DMS114 treated with DMSO at 0.1 percent for 48 hours (cell line): ENCODE data around the gene TMEM240.
"Not testable (repeated sequence)": the region's sequence is repeated elsewhere in the genome, so short reads cannot be mapped to it uniquely, and the experiment has no call there.

Source experiments
- DNase-seq: peaks from one replicate; lab custom pipeline; 2025; ENCODE audit not compliant: unreplicated experiment; lab: John Stamatoyannopoulos, UW

TMEM240 gene

DNA sequence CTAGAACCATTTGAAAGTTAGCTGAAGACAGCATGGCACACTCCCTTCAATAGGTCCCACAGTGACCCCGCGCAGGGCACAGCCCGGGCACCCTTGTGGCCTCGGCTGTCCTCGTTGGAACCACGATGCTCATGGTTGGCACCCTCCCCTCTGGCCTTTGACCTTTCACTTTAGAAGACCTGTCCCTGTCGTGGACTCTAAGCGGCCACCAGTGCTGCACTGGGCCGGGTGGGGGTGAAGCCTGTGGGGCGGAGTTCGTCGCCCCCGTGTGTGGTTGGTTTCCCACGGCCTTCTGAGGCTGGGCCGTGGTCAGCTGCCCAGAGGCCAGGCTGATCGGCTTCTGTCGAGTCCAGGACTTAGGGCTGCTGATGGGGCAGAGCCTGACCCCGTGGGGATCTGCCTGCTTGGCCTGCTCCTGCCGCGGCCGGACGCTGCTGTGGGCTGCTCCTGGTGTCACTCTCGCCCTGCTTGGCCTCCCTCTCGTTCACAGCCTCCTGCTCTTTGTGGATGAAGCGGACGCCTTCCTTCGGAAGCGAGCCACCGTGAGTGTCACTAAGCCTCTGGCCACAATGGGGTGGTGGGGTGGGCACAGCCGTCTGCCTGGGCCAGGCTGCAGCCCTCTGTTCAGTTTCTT, 15.6 kb downstream of the TMEM240 start:
- DNase-seq = not testable (repeated sequence)

DNA sequence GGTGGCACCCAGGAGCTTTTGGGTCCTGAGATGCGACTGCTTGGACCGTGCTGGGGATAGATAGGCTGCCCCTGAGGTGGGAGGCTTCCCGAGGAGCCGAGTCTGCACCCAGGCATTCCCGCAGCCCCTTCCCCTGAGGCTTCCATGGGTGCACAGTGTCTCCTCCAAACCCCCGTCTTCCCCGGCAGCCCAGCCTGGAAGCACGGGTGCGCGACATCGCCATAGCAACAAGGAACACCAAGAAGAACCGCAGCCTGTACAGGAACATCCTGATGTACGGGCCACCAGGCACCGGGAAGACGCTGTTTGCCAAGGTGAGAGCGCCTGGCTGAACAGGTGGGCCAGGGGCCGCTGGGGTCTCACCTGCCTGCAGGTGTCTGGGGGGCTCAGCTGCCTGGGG, 16.8 kb downstream of the TMEM240 start:
- DNase-seq = not testable (repeated sequence)

DNA sequence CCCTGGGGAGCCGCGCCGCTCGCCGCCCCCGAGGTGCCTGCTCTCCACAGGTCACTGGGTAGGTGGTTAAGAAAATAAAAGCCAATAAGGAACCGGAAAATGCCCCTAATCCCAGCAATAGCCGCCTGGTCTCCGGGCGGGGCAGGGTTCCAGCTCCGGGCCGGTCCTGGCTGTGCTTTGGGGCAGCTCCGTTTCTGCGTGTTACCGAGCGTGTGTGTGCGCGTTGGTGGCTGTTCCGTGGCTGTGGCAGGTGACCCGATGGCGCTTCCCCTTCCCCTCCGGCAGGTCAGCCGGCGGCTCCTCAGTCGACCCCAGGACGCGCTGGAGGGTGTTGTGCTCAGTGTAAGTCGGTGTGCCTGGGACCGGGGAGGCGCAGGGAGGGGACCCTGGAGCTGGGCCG, 17.2 kb downstream of the TMEM240 start:
- DNase-seq = not testable (repeated sequence)

DNA sequence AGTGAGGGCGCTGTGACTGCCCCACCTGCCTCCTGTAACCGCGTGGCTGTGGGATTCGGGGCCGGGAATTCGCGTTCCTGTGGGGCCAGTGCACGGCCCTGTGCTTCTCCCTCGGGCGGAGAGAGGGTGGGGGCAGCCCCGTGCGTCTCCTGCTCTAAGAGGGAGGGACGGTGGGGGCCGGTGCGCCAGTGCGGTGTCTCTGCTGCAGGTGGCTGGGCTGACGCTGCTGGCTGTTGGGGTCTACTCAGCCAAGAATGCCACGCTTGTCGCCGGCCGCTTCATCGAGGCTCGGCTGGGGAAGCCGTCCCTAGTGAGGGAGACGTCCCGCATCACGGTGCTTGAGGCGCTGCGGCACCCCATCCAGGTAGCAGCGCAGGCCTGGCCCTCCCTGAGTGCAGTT, 17.9 kb downstream of the TMEM240 start:
- not testable (repeated sequence) for DNase-seq

DNA sequence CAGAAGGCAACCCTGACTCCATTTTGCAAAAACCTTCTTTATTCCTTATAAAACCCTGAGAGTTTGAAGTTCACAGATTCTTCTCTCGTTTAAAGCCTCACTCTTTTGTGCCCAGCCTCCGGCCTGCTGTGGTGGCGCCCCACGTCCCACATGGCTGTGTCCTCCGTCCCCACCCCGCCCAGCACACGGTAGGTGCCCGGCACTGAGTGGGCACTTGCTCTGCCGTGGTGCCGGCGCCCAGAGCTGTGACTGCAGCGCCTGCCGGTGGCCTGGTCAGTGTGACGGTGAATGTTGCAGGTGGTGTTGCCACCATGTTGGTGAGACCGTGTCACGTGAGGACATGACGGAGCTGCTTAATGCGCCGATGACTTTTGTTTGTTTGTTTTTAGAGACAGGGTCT, 19.1 kb downstream of the TMEM240 start:
- DNase-seq = no peak

DNA sequence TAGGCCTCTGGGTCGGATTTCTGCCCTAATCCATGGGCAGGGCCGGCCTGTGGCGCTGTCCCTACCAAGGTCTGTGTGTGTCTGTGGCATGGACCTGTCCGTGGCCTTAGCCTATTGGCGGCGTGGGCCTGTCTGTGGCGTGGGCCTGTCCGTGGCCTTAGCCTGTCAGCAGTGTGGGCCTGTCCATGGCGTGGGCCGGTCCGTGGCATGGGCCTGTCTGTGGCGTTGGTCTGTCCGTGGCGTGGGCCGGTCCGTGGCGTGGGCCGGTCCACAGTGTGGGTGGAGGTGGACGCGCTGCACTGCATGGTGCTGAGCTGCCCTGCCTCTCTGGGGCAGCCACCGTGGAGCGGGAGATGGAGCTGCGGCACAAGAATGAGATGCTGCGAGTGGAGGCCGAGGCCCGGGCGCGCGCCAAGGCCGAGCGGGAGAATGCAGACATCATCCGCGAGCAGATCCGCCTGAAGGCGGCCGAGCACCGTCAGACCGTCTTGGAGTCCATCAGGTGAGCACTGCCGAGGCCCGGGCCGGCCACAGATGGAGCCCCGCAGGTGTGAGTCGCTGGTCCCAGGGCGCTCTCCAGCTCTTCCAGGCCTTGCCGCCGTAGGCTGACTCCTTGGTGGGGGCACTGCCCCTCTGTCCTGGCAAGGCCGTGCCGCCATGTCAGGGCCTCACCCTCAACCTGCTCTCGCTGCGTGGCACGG, 20.5 kb downstream of the TMEM240 start:
- not testable (repeated sequence) for DNase-seq

DNA sequence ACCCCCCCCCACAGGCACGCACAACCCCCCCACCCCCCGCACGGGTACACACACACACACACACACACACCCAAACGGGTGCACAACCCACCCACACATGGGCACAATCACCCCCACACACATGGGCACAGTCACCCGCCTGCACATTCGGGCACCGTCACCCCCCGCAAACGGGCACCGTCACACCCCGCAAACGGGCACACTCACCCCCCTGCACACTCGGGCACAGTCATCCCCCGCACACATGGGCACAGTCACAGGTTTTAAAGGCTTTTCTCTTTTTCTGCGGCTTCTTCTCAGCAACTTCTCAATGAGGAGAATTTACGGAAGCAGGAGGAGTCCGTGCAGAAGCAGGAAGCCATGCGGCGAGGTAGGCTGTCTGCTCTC, 21.8 kb downstream of the TMEM240 start:
- DNase-seq = not testable (repeated sequence)

DNA sequence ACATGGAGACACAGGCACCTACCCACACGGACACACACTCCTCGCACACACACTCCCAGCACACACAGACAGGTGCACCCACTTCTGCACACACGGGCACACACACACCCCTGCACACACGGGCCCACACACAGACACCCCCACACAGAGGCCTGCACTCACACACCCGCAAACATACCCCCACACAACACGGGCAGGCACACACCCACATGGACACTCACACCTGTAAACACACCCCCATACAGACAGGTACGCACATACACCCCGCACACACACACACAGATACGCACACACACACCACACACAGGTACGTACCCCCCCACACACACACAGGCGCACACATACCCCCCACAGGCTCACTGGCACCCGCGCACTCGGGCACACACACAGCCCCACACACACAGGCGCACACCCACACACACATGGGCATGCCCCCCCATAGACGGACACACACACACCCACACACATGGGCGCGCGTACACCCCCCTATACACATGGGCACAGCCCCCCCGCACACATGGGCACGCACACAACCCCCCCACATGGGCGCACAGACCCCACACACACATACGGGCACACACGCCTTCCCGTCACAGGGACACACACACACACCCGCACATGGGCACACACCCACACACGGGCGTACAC, 22.3 kb downstream of the TMEM240 start:
- no peak for DNase-seq

DNA sequence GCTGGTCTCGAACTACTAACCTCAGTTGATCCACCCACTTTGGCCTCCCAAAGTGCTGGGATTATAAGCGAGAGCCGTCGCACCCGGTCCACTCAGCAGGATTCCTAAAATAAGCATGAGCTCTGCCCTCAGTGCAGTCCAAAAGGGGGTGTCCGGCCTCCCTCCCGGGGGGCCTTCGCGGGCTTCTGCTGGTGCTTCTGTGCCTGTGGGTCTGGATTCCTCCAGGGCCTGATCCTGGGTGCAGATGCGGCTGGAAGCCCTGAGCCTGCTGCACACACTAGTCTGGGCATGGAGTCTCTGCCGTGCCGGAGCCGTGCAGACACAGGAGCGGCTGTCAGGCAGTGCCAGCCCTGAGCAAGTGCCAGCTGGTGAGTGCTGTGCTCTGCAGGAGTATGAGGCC, 23.5 kb downstream of the TMEM240 start:
- not testable (repeated sequence) for DNase-seq

DNA sequence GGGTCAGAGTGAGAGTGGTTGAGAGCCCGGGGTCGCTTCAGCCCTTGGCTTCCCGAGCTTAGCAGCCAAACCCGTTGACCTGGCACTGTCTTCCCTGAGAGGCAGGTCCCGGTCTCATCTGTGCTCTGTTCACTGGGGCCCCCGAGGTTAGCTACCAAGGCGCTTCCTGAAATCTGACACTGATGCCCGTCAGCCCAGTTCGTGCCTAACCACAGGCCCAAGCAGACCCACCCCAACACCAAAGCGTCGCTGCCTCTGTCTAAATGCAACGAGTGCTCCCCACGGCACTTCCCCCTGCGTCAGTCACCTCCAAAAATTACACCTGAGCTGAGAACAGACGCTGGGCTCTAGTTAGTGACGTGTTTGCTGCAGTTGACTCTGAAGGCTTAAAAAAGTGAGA, 26.0 kb downstream of the TMEM240 start:
- not testable (repeated sequence) for DNase-seq

DNA sequence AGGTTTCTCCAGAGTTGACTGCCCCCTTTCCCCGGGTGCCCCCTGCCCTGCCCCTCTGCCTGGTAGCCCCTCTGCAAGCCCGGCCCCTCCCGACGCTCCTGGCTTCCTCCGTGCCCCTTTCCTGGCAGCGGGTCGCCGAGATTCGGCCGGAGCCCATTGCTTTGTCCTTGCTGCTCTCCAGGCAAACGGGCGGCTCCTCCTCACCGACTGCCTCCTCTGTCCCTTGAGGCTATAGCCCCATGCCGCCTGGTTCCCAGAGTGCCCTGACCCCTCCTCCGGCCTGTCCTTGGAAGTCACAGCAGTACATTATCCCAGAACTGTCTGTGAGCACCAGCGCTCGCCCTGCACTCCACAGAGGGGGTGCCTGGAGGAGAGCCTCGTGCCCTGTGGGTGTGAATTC, 26.7 kb downstream of the TMEM240 start:
- not testable (repeated sequence) for DNase-seq

DNA sequence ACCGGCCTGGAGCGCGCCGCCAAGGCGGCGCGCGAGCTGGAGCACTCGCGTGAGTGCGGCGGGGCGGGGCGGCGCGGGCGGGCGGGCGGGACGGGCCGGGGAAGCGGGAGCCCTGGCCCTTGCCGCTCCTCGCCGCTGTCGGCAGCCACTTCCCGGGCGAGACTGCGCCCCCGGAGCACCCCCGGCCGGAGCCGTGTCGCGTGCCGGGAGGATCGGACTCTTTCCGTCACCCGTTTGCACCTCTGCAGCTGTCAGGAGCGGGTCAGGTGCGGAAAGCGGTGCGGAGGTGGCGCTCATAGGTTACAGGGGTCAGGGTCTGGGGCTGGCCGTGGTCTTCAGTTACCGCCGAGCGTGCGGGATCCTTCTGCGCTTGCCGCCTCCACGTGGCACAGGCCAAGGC, 28.0 kb downstream of the TMEM240 start:
- not testable (repeated sequence) for DNase-seq

DNA sequence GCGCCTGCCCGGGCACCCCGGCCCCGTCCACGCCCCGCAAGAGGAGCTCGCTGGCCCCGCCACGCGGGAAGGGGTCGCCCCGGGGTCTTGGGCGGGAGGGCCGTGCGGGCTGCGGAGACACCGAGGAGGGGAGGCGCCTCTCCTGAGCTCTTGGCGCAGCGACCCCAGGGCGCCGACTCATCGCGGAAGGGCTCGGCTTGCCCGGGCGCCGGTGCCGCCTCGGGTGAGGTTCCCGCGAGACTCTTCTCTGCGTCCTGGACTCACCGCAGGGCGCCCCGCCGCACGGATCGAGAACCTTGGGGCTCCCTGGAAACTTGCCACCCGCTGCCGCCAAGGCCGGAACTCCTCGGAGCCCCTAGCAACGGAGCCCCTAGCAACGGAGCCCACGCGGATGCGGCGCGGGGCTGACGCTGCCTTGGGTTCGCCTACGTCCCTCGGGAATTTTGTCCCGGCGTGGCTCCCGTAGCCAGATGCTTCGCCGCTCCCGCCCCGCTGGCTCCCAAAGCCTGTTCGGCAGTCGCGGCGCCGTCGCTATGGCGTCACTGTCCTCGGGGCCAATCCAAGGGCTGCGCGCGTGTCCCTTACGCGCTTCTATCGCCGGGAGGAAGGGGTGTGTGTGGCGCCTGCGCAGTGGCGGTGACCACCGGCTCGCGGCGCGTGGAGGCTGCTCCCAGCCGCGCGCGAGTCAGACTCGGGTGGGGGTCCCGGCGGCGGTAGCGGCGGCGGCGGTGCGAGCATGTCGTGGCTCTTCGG, 28.7 kb downstream of the TMEM240 start, which contains the start of gene ATAD3A:
TSS of gene ATAD3A (plus strand) at position 630 of the 753 bp plus-strand sequence. CDS start at position 737, 107 bp downstream.
- peak; percentile 88 for DNase-seq

DNA sequence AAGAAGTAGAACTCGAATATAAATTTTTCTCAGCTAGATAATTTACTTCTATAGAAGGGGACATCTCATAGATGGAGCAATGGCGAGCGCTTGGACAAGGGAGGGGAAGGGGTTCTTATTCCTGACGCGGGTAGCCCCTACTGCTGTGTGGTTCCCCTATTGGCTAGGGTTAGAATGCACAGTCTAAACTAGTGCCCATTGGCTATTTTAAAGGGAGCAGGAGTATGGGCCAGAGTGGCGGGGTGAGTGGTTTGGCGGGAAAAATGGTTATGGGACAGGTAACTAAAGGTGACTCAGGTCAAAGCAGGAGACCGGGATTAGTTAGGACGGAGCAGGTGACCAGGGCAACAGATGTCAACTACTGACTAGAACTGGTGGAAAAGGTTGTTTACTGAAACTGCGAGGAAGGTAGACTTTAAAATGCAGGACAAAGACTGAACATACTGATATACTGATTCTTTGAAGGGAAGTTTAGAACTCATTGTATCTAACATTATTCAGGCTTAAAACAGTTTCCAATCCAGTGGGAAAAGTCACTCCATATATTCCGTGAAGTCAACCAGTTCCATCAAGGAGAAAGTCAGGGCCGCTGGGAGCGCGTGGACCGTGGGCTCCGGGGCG, 29.4 kb downstream of the TMEM240 start:
- peak; percentile 37 for DNase-seq

DNA sequence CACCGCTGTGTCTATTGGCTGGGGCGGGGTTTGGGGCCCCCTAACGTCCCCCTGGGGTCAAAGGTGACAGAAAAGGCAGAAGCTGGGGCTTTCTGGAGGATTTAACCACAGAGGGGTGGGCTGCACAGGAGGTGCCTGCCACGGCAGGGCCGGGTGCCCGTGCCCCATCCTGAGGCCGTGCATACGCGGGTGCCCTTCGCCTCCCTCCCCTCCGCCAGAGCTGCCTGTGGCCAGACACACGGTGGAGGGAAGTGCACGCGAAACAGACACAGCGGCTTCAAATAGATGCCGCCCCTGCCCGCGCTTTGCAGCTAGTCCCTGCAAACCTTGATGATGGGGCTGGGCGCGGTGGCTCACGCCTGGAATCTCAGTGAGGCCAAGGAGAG, 31.0 kb downstream of the TMEM240 start:
- not testable (repeated sequence) for DNase-seq

DNA sequence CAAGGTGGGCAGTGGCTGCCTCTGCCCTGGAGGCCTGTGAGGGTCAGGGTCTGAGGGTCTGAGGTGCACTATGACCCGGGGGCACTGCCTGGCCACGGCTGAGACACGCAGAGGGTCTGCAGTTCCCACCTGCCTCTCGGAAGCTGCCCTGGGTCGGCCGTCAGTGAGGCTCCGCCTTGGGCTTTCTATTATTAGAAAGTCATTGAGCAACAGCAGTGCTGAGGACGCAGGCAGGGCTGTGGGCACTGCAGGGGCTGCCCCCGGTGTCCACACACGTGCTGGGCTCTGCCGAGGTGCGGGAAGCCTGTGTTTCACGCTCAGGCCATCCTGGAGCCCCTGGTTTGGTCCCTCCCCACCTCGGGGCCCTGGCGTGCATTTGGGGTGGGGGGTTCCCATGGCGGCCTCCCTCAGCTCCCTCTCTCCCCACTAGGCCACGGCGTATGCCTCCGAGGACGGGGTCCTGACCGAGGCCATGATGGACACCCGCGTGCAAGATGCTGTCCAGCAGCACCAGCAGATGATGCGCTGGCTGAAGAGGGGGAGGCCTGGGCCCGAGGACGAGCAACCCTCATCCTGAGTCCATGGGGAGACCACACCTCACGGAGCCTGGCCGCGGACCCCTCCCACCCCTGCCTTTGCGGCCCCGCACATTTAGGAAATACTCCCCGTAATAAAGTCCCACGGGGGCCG, 31.5 kb downstream of the TMEM240 start:
- not testable (repeated sequence) for DNase-seq

DNA sequence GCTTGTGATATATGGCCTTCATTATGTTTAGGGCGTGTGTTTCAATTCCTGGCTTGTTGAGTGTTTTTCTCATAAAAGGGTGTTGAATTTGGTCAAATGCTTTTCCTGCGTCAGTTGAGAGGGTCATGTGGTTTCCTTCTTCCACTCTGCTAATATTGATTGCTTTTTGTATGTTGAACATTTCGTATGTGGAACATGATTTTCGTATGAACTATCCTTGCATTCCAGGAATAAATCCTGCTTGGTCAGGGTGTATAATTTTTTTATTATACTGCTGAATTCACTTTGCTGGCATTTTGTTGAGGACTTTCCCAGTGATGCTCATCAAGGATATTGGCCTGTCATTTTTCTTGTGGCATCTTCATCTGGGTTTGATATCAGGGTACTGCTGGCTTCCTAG, 33.1 kb downstream of the TMEM240 start:
- no peak for DNase-seq

DNA sequence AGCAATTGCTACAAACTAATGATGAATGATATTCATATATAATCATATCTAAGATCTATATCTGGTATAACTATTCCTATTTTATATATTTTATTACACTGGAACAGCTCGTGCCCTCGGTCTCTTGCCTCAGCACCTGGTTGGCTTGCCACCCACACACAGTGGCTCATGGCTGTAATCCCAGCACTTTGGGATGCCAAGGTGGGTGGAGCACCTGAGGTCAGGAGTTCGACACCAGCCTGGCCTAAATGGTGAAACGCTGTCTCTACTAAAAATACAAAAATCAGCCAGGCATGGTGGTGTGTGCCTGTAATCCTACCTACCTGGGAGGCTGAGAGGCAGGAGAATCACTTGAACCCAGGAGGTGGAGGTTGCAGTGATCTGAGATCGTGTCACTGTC, 34.6 kb downstream of the TMEM240 start:
- not testable (repeated sequence) for DNase-seq

DNA sequence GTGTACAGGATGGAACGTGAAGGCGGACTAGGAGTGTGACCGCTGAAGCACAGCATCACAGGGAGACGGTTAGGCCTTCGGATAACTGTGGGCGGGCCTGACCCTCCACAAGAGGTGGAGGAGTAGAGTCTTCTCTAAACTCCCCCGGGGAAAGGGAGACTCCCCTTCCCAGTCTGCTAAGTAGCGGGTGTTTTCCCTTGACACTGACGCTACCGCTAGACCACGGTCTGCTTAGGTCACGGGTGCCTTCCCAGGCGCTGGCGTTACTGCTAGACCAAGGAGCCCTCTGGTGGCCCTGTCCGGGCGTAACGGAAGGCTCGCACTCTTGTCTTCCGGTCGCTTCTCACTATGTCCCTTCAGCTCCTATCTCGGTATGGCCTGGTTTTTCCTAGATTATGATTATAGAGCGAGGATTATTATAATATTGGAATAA, 35.0 kb downstream of the TMEM240 start:
- not testable (repeated sequence) for DNase-seq

DNA sequence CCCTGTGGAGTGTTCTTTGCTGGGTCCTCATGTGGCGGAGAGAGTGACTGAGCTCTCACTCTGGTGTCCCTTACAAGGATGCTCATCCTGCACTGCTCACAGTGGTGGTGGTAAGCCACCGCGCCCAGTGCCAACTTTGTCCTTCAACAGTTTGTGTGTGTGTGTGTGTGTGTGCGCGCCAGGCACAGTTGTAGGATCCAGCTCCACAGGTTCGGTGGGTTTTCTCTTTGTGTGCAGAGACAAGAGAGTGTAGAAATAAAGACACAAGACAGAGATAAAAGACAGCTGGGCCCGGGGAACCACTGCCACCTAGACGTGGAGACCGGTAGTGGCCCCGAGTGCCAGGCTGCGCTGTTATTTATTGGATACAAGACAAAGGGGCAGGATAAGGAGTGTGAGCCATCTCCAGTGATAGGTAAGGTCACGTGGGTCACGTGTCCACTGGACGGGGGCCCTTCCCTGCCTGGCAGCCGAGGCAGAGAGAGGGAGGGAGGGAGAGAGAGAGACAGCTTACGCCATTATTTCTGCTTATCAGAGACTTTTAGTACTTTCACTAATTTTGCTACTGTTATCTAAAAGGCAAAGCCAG, 35.6 kb downstream of the TMEM240 start:
- DNase-seq = not testable (repeated sequence)
